HG03280 (cell line): ENCODE results near the gene YAE1.

ENCODE experiments used
- ATAC-seq: cut with Tn5 transposase; IDR thresholded peaks from one replicate; pipeline ENCODE4 v1.9.1; 2021; ENCODE audit warnings: mild to moderate bottlenecking, moderate library complexity; ENCODE audit not compliant: unreplicated experiment

YAE1 gene

GRCh38 chr7:39554583-39555165 is 11.5 kb upstream of the YAE1 start:
- no peak for ATAC-seq

GRCh38 chr7:39557222-39557621 is 9.0 kb upstream of the YAE1 start:
- no peak for ATAC-seq

GRCh38 chr7:39557911-39558310 is 8.3 kb upstream of the YAE1 start:
- ATAC-seq = no peak

GRCh38 chr7:39560408-39560807 is 5.8 kb upstream of the YAE1 start:
- ATAC-seq = no peak

GRCh38 chr7:39560997-39561396 is 5.2 kb upstream of the YAE1 start:
- ATAC-seq = no peak

- ATAC-seq = no peak
Measured at GRCh38 chr7:39565538-39565937, 666 bp upstream of the YAE1 start.

- ATAC-seq = no peak
Measured at GRCh38 chr7:39567294-39567693, 1.1 kb downstream of the YAE1 start.

- ATAC-seq = no peak
Measured at GRCh38 chr7:39574673-39575349, 8.6 kb downstream of the YAE1 start.

GRCh38 chr7:39577229-39577874 is 11.1 kb downstream of the YAE1 start:
- no peak for ATAC-seq

GRCh38 chr7:39580149-39580874 is 14.1 kb downstream of the YAE1 start:
- ATAC-seq = peak; percentile 92

GRCh38 chr7:39582536-39582935 is 16.3 kb downstream of the YAE1 start:
- no peak for ATAC-seq

GRCh38 chr7:39583539-39583938 is 17.3 kb downstream of the YAE1 start:
- ATAC-seq = no peak

- ATAC-seq = no peak
Measured at GRCh38 chr7:39587393-39587792, 21.2 kb downstream of the YAE1 start.

GRCh38 chr7:39588416-39588815 is 22.2 kb downstream of the YAE1 start:
- no peak for ATAC-seq

- peak; percentile 85 for ATAC-seq
Measured at GRCh38 chr7:39589323-39590111, 23.3 kb downstream of the YAE1 start.

- no peak for ATAC-seq
Measured at GRCh38 chr7:39592586-39592985, 26.4 kb downstream of the YAE1 start.

GRCh38 chr7:39594988-39595620 is 28.9 kb downstream of the YAE1 start:
- no peak for ATAC-seq

- ATAC-seq = no peak
Measured at GRCh38 chr7:39602351-39602750, 36.1 kb downstream of the YAE1 start.

- no peak for ATAC-seq
Measured at GRCh38 chr7:39603924-39604323, 37.7 kb downstream of the YAE1 start.

GRCh38 chr7:39605087-39605486 is 38.9 kb downstream of the YAE1 start:
- no peak for ATAC-seq
